ENCODE measurements around the gene TUBGCP5. TPM values are rescaled to one million over a fixed set of nuclear protein-coding genes. Genes with fewer than 3 reads are reported as not detected.

The TUBGCP5 gene
- total and polyA plus RNA-seq, 10 of the 15 experiments (the other 5 are each of a cell fraction or from before 2014, with no cell fraction given) = 6.4 to 29.2 (median 20.2) TPM

GRCh38 chr15:22956978-22957260 is 82.5 kb downstream of the TUBGCP5 start:
- H3K9ac ChIP-seq (ENCODE audit: control insufficient read depth, insufficient read depth, low read length) = no peak overlapping the region
- no peak overlapping the region for H3K27ac ChIP-seq (ENCODE audit: control insufficient read depth, insufficient read depth)
- intact Hi-C loops (cut with micrococcal nuclease; ENCODE audit: unreplicated experiment) = no loop called here
- FAIRE-seq = no peak
- ATAC-seq = no peak
- no peak overlapping the region for H2AFZ ChIP-seq (ENCODE audit: control insufficient read depth, low read depth, low read length)
- TF ChIP-seq POLR2AphosphoS5 (IDR thresholded peaks at IDR 0.05; ENCODE audit: low read length) (no peak), PKNOX1 (IDR thresholded peaks at IDR 0.05) (no peak), MEF2A (IDR thresholded peaks at IDR 0.05; ENCODE audit: insufficient read depth, low read depth, low read length) (no peak), TCF3 (IDR thresholded peaks at IDR 0.05; ENCODE audit: borderline replicate concordance, insufficient read depth, low read depth, low read length) (no peak), CHD4 (IDR thresholded peaks at IDR 0.05) (no peak), BHLHE40 (IDR thresholded peaks at IDR 0.05; ENCODE audit: borderline replicate concordance in 1 of 2, low read depth in 2 of 2, low read length in 1 of 2) (no peak)
- H3K4me1 ChIP-seq (ENCODE audit: control insufficient read depth, insufficient read depth, low read length) = peaks cover 21% of the 10 kb centered on the region
- H3K4me2 ChIP-seq (ENCODE audit: control insufficient read depth, insufficient read depth) = no peak overlapping the region
- no peaks in the 10 kb centered on the region for H3K27me3 ChIP-seq (replicated peaks in 1 of 2; ENCODE audit: control insufficient read depth in 2 of 2, insufficient read depth in 2 of 2, low read length in 1 of 2)
- ChIA-PET SMC1A (ENCODE audit: uncharacterized antibody, unreplicated experiment) (interaction anchor here (1.2 kb wide), 1 partner anchor 9 kb away, joined by 3 read pairs; no protein-coding TSS in a partner anchor), POLR2A (no interaction called here), CTCF (no interaction called here), RAD21 (ENCODE audit: unreplicated experiment) (no interaction called here)
- WGBS (ENCODE audit: insufficient coverage, insufficient replicate concordance, low lambda C conversion rate, missing lambda C conversion rate) = 96% methylated on average over 14 of the region's 14 CpGs
- H3K36me3 ChIP-seq (ENCODE audit: control insufficient read depth in 2 of 2, insufficient read depth in 2 of 2, low read length in 1 of 2) = no peaks in the 10 kb centered on the region
- H4K20me1 ChIP-seq (ENCODE audit: control insufficient read depth, insufficient read depth) = no peaks in the 10 kb centered on the region
- in situ Hi-C loops (cut with MboI) = no loop called here
- no peak for DNase-seq (ENCODE audit: low read depth, low spot score)
- H3K79me2 ChIP-seq (ENCODE audit: control insufficient read depth, insufficient read depth, low read length) = peaks cover 16% of the 10 kb centered on the region
- no TSS peak for BruUV-seq (replicated peaks)
- H3K4me3 ChIP-seq = no peak overlapping the region
- no peaks in the 10 kb centered on the region for H3K9me3 ChIP-seq (replicated peaks; ENCODE audit: control insufficient read depth, insufficient read depth, low read length)

GRCh38 chr15:22956257-22956977 is 83.0 kb downstream of the TUBGCP5 start:
- WGBS (ENCODE audit: insufficient coverage, insufficient replicate concordance, low lambda C conversion rate, missing lambda C conversion rate) = 63% methylated on average over 15 of the region's 16 CpGs
- DNase-seq (ENCODE audit: low read depth, low spot score) = no peak
- no peak for ATAC-seq
- Histone ChIP-seq H3K4me2 (ENCODE audit: control insufficient read depth, insufficient read depth) (no peak overlapping the region), H3K4me3 (no peak overlapping the region), H3K9me3 (replicated peaks; ENCODE audit: control insufficient read depth, insufficient read depth, low read length) (no peaks in the 10 kb centered on the region), H3K9ac (ENCODE audit: control insufficient read depth, insufficient read depth, low read length) (no peak overlapping the region), H3K79me2 (ENCODE audit: control insufficient read depth, insufficient read depth, low read length) (peaks cover 16% of the 10 kb centered on the region), H3K27ac (ENCODE audit: control insufficient read depth, insufficient read depth) (no peak overlapping the region), H3K4me1 (ENCODE audit: control insufficient read depth, insufficient read depth, low read length) (peaks cover 21% of the 10 kb centered on the region), H2AFZ (ENCODE audit: control insufficient read depth, low read depth, low read length) (no peak overlapping the region), H3K36me3 (ENCODE audit: control insufficient read depth in 2 of 2, insufficient read depth in 2 of 2, low read length in 1 of 2) (no peaks in the 10 kb centered on the region), H3K27me3 (replicated peaks in 1 of 2; ENCODE audit: control insufficient read depth in 2 of 2, insufficient read depth in 2 of 2, low read length in 1 of 2) (no peaks in the 10 kb centered on the region), H4K20me1 (ENCODE audit: control insufficient read depth, insufficient read depth) (no peaks in the 10 kb centered on the region)
- no TSS peak for BruUV-seq (replicated peaks)
- ChIA-PET CTCF (no interaction called here), SMC1A (ENCODE audit: uncharacterized antibody, unreplicated experiment) (interaction anchor here (1.2 kb wide), 2 partner anchors 8 to 19 kb away, joined by 3 read pairs; no protein-coding TSS in a partner anchor), RAD21 (ENCODE audit: unreplicated experiment) (no interaction called here), POLR2A (no interaction called here)
- no peak for FAIRE-seq
- intact Hi-C loops (cut with micrococcal nuclease; ENCODE audit: unreplicated experiment) (no loop called here), in situ Hi-C loops (cut with MboI) (no loop called here)
- TF ChIP-seq MAX (IDR thresholded peaks at IDR 0.05; ENCODE audit: low read depth, low read length) (no peak), ATF7 (IDR thresholded peaks at IDR 0.05; ENCODE audit: low read depth) (no peak), YBX1 (IDR thresholded peaks at IDR 0.05) (no peak), ZSCAN29 (IDR thresholded peaks at IDR 0.05) (no peak), PAX8 (IDR thresholded peaks at IDR 0.05) (no peak), IKZF2 (IDR thresholded peaks at IDR 0.05) (no peak), BCLAF1 (IDR thresholded peaks at IDR 0.05) (no peak), RCOR1 (conservative IDR thresholded peaks at IDR 0.05; ENCODE audit: low read depth, low read length) (no peak), CHD2 (IDR thresholded peaks at IDR 0.05; ENCODE audit: borderline replicate concordance, low read depth, low read length) (no peak)
